Activated CD4-positive, alpha-beta memory T cell treated with anti-CD3 and anti-CD28 coated beads, Interleukin-2, amount 10 ng/mL, durations not matched to agents 7 days and 5 days (primary cell): ENCODE data around the gene CALN1. TPM values are rescaled to one million over a fixed set of nuclear protein-coding genes. Genes with fewer than 3 reads are reported as not detected.

Experiments
- CTCF ChIA-PET: fragments of 350-600 bp; sonication (Branson Sonifier 250); formaldehyde crosslinking; loops from one replicate; lab custom pipeline; 2021; ENCODE audit warnings: antibody characterized with exemption, inconsistent platforms; lab: Charles Lee
- POLR2A ChIA-PET: fragments of 350-600 bp; sonication (Branson Sonifier 250); formaldehyde crosslinking; loops from one replicate; lab custom pipeline; 2021; ENCODE audit warnings: antibody characterized with exemption; lab: Charles Lee
- DNase-seq: peaks from one replicate; pipeline ENCODE4 v3.0.0-alpha.2; 2020
- H3K27ac Mint-ChIP-seq: one replicate; pipeline ENCODE4 v1.8.0; 2021; ENCODE audit warnings: mild to moderate bottlenecking, mixed read lengths
- H3K27me3 Mint-ChIP-seq: one replicate; pipeline ENCODE4 v1.8.0; 2021; ENCODE audit warnings: mixed read lengths
- H3K36me3 Mint-ChIP-seq: one replicate; pipeline ENCODE4 v1.8.0; 2021; ENCODE audit warnings: low read depth, mixed read lengths
- H3K4me1 Mint-ChIP-seq: one replicate; pipeline ENCODE4 v1.8.0; 2021; ENCODE audit warnings: mixed read lengths
- H3K4me3 Mint-ChIP-seq: one replicate; pipeline ENCODE4 v1.8.0; 2021; ENCODE audit warnings: mild to moderate bottlenecking, mixed read lengths
- H3K9me3 Mint-ChIP-seq: one replicate; pipeline ENCODE4 v1.8.0; 2021; ENCODE audit warnings: mixed read lengths
- total RNA-seq, 2 experiments: library from RNA; stranded (reverse); gene quantifications; one replicate each; pipeline ENCODE4 v1.2.3, GENCODE V29; 2021

CALN1 gene
- total RNA-seq, 2 experiments from 2014 or later = not detected

DNA sequence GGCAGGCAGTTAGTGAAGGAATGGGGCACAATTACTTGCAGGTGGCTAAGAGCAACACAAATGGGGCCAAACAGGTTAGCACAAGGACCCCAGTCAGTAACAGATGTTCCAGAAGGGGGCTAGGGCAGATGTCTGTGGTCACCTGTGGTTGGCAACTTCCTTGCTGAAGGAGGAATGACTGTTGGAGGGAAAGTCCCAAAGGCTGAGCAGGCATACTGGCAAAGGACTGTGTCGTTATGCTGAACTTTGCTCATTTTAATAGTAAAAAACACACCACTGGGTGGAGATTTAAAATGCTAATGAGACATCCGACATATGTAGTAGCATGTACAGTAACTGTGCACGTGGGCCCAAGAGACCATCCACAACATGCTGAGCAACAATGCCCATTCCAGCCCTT lies 511.6 kb downstream of the CALN1 start:
- H3K27me3 Mint-ChIP-seq = no peaks in the 10 kb centered on the region
- POLR2A ChIA-PET = no interaction called here
- peaks cover 12% of the 10 kb centered on the region for H3K9me3 Mint-ChIP-seq
- H3K27ac Mint-ChIP-seq = no peak overlapping the region
- H3K4me1 Mint-ChIP-seq = no peaks in the 10 kb centered on the region
- CTCF ChIA-PET = no interaction called here
- H3K4me3 Mint-ChIP-seq = no peak overlapping the region
- no peaks in the 10 kb centered on the region for H3K36me3 Mint-ChIP-seq
- no peak for DNase-seq

GRCh38 chr7:71896535-71896934 lies 515.6 kb downstream of the CALN1 start:
- no peaks in the 10 kb centered on the region for H3K36me3 Mint-ChIP-seq
- H3K4me1 Mint-ChIP-seq = no peaks in the 10 kb centered on the region
- no peaks in the 10 kb centered on the region for H3K27me3 Mint-ChIP-seq
- H3K9me3 Mint-ChIP-seq = peaks cover 13% of the 10 kb centered on the region
- CTCF ChIA-PET = no interaction called here
- POLR2A ChIA-PET = no interaction called here
- no peak overlapping the region for H3K4me3 Mint-ChIP-seq
- DNase-seq = no peak
- no peak overlapping the region for H3K27ac Mint-ChIP-seq

GRCh38 chr7:71886046-71886445 lies 526.1 kb downstream of the CALN1 start:
- Mint-ChIP-seq H3K4me1 (no peaks in the 10 kb centered on the region), H3K9me3 (peaks cover 47% of the 10 kb centered on the region), H3K27ac (no peak overlapping the region), H3K27me3 (no peaks in the 10 kb centered on the region), H3K36me3 (no peaks in the 10 kb centered on the region), H3K4me3 (no peak overlapping the region)
- ChIA-PET CTCF (no interaction called here), POLR2A (no interaction called here)
- no peak for DNase-seq

GRCh38 chr7:71885487-71885886 lies 526.7 kb downstream of the CALN1 start:
- Mint-ChIP-seq H3K4me1 (no peaks in the 10 kb centered on the region), H3K27me3 (no peaks in the 10 kb centered on the region), H3K9me3 (peaks cover 47% of the 10 kb centered on the region), H3K36me3 (no peaks in the 10 kb centered on the region), H3K4me3 (no peak overlapping the region), H3K27ac (no peak overlapping the region)
- ChIA-PET CTCF (no interaction called here), POLR2A (no interaction called here)
- DNase-seq = no peak

GRCh38 chr7:71883415-71883814 lies 528.7 kb downstream of the CALN1 start:
- CTCF ChIA-PET = no interaction called here
- Mint-ChIP-seq H3K4me3 (no peak overlapping the region), H3K27ac (no peak overlapping the region), H3K36me3 (no peaks in the 10 kb centered on the region), H3K4me1 (no peaks in the 10 kb centered on the region), H3K27me3 (no peaks in the 10 kb centered on the region), H3K9me3 (peaks cover 45% of the 10 kb centered on the region)
- DNase-seq = no peak
- POLR2A ChIA-PET = no interaction called here

DNA sequence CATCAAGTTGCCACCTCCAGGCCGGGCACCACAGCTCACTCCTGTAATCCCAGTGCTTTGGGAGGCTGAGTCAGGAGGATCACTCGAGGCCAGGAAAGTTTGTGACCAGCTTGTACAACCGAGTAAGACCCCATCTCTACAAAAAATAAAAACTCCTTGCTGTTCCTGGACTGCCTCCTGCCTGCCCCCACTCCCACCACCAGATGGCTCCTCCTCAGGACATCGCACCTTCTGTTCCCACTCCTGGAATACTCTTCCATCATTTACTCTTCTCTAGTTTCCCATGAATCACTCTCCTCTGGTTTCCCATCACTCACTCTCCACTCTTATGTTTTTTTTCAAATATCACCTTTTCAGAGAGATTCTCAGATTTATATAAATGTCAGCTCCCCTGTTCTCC lies 540.7 kb downstream of the CALN1 start:
- H3K9me3 Mint-ChIP-seq = peaks cover 16% of the 10 kb centered on the region
- no peaks in the 10 kb centered on the region for H3K36me3 Mint-ChIP-seq
- ChIA-PET POLR2A (no interaction called here), CTCF (no interaction called here)
- no peaks in the 10 kb centered on the region for H3K27me3 Mint-ChIP-seq
- no peak overlapping the region for H3K27ac Mint-ChIP-seq
- no peaks in the 10 kb centered on the region for H3K4me1 Mint-ChIP-seq
- no peak overlapping the region for H3K4me3 Mint-ChIP-seq
- DNase-seq = no peak

- no peak overlapping the region for H3K4me3 Mint-ChIP-seq
- POLR2A ChIA-PET = interaction anchor here (0.9 kb wide), 1 partner anchor 9 kb away, joined by 3 read pairs; no protein-coding TSS in a partner anchor
- peaks cover 13% of the 10 kb centered on the region for H3K9me3 Mint-ChIP-seq
- DNase-seq = no peak
- no peaks in the 10 kb centered on the region for H3K4me1 Mint-ChIP-seq
- no peak overlapping the region for H3K27ac Mint-ChIP-seq
- no peaks in the 10 kb centered on the region for H3K36me3 Mint-ChIP-seq
- no peaks in the 10 kb centered on the region for H3K27me3 Mint-ChIP-seq
- CTCF ChIA-PET = no interaction called here
These were observed 541.3 kb downstream of the CALN1 start for GRCh38 chr7:71870812-71871211.

DNA sequence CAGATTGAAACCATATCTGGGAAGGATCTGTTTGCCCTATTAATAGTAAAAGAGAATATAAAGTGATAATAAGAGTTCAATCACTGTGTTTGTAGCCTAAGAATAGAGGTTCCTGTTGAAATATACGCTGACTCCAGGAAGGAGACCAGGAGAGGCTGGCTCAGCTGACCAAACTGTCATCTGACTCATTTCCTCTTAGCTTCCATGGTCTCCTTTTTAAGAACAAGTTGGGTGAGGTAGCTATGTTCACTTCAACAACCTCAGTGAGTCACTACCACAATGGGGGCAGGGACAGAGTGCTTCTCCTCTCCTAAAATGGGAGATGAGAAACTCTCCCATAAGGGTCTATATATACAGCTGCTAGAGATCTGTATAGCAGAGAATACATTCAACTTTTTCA lies 543.3 kb downstream of the CALN1 start:
- H3K9me3 Mint-ChIP-seq = peaks cover 17% of the 10 kb centered on the region
- H3K4me3 Mint-ChIP-seq = no peak overlapping the region
- no peaks in the 10 kb centered on the region for H3K4me1 Mint-ChIP-seq
- POLR2A ChIA-PET = no interaction called here
- no peak overlapping the region for H3K27ac Mint-ChIP-seq
- no peaks in the 10 kb centered on the region for H3K36me3 Mint-ChIP-seq
- no peak for DNase-seq
- H3K27me3 Mint-ChIP-seq = no peaks in the 10 kb centered on the region
- CTCF ChIA-PET = no interaction called here

- Mint-ChIP-seq H3K4me1 (no peaks in the 10 kb centered on the region), H3K9me3 (peaks cover 19% of the 10 kb centered on the region), H3K4me3 (no peak overlapping the region), H3K27ac (no peak overlapping the region), H3K27me3 (no peaks in the 10 kb centered on the region), H3K36me3 (no peaks in the 10 kb centered on the region)
- CTCF ChIA-PET = no interaction called here
- no peak for DNase-seq
- POLR2A ChIA-PET = no interaction called here
These were observed 544.5 kb downstream of the CALN1 start for GRCh38 chr7:71867626-71868025.

DNA sequence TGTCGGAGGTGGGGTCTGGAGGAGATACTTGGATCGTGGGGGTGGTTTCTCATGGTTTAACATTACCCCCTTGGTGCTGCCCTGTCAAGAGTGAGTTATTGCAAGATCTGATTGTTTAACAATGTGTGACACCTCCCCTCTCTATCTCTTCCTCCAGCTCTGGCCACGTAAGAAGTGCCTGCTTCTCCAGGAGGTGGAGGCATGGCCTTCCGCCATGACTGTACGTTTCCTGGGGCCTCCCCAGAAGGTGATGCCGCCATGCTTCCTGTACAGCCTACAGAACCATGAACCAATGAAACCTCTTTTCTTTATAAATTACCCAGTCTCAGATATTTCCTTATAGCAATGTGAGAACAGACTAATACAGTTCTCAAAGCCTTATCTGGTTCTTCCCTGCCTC lies 547.0 kb downstream of the CALN1 start:
- Mint-ChIP-seq H3K9me3 (peaks cover 25% of the 10 kb centered on the region), H3K4me3 (no peak overlapping the region), H3K27ac (no peak overlapping the region), H3K36me3 (no peaks in the 10 kb centered on the region), H3K27me3 (no peaks in the 10 kb centered on the region), H3K4me1 (no peaks in the 10 kb centered on the region)
- no peak for DNase-seq
- CTCF ChIA-PET = no interaction called here
- POLR2A ChIA-PET = no interaction called here

DNA sequence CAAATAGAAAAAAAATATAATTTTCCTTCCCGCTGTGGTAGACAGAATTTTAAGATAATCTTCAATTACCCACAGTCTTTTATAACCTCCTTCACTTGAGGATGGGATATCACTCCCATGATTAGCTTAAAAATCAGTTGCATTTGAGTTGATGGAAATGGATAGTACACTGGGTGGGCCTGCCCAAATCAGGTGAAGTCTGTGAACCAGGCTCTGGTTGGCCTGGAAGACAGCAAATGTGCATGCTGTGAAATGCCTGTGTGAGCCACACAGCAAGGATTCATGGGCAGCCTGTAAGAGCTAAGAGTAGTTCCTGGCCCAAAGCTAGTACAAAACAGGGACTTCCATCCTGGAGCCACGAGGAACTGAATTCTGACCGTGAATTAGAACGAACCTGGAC lies 548.0 kb downstream of the CALN1 start:
- DNase-seq = no peak
- no peaks in the 10 kb centered on the region for H3K27me3 Mint-ChIP-seq
- POLR2A ChIA-PET = no interaction called here
- H3K27ac Mint-ChIP-seq = no peak overlapping the region
- H3K9me3 Mint-ChIP-seq = peaks cover 31% of the 10 kb centered on the region
- H3K4me3 Mint-ChIP-seq = no peak overlapping the region
- CTCF ChIA-PET = no interaction called here
- H3K36me3 Mint-ChIP-seq = no peaks in the 10 kb centered on the region
- no peaks in the 10 kb centered on the region for H3K4me1 Mint-ChIP-seq

GRCh38 chr7:71860572-71860971 lies 551.6 kb downstream of the CALN1 start:
- H3K27ac Mint-ChIP-seq = no peak overlapping the region
- no peaks in the 10 kb centered on the region for H3K36me3 Mint-ChIP-seq
- POLR2A ChIA-PET = no interaction called here
- peaks cover 27% of the 10 kb centered on the region for H3K9me3 Mint-ChIP-seq
- H3K4me1 Mint-ChIP-seq = no peaks in the 10 kb centered on the region
- no peak overlapping the region for H3K4me3 Mint-ChIP-seq
- no peaks in the 10 kb centered on the region for H3K27me3 Mint-ChIP-seq
- CTCF ChIA-PET = no interaction called here
- DNase-seq = no peak

GRCh38 chr7:71857338-71857737 lies 554.8 kb downstream of the CALN1 start:
- H3K4me3 Mint-ChIP-seq = no peak overlapping the region
- H3K36me3 Mint-ChIP-seq = no peaks in the 10 kb centered on the region
- H3K4me1 Mint-ChIP-seq = no peaks in the 10 kb centered on the region
- no peak overlapping the region for H3K27ac Mint-ChIP-seq
- POLR2A ChIA-PET = no interaction called here
- CTCF ChIA-PET = interaction anchor here (0.7 kb wide), 1 partner anchor 264 kb away, joined by 3 read pairs; no protein-coding TSS in a partner anchor
- peaks cover 16% of the 10 kb centered on the region for H3K9me3 Mint-ChIP-seq
- H3K27me3 Mint-ChIP-seq = no peaks in the 10 kb centered on the region
- DNase-seq = no peak

- H3K36me3 Mint-ChIP-seq = no peaks in the 10 kb centered on the region
- no peak for DNase-seq
- peaks cover 12% of the 10 kb centered on the region for H3K9me3 Mint-ChIP-seq
- H3K4me1 Mint-ChIP-seq = no peaks in the 10 kb centered on the region
- no peak overlapping the region for H3K4me3 Mint-ChIP-seq
- ChIA-PET CTCF (no interaction called here), POLR2A (no interaction called here)
- no peak overlapping the region for H3K27ac Mint-ChIP-seq
- H3K27me3 Mint-ChIP-seq = no peaks in the 10 kb centered on the region
These were observed 557.4 kb downstream of the CALN1 start for GRCh38 chr7:71854546-71855397.
